ENCODE data around the gene CTNNB1. TPM values are rescaled to one million over a fixed set of nuclear protein-coding genes. Genes with fewer than 3 reads are reported as not detected.

Gene CTNNB1
- total and polyA plus RNA-seq, 2 of the 13 experiments (the other 11 are each of a cell fraction or from before 2014, with no cell fraction given), result 398 to 489 TPM

DNA sequence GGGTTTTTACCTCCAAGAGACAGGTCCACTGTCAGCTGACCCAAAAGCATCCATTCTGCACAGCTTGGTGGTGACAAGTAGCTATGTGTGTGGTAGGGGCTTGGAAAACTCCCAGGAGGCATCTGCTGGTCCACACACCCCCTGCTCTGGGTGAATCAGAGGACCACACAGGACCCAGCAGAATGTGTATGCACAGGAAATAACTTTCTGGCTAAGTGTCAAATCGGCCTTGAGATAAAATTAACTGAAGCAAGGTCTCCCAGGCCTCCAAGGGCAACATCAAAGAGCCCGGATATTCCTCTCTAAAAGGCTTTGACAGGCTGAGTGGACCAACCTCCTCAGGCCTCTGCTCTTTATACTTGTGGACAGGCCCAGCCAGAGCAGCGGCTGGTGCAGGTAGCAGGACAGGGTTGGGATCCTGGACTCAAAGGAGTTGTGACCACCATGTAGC lies 66.5 kb downstream of the CTNNB1 start (continued):
- TF ChIP-seq ZNF530 (CRISPR knock-in tag; IDR thresholded peaks at IDR 0.05; ENCODE audit: low read depth) (no peak), EHMT2 (IDR thresholded peaks at IDR 0.05; ENCODE audit: borderline replicate concordance, low read depth, low read length) (no peak), MXD4 (CRISPR knock-in tag; IDR thresholded peaks at IDR 0.05) (no peak), HNRNPK (IDR thresholded peaks at IDR 0.05; ENCODE audit: low read depth, low read length, poor library complexity, severe bottlenecking) (no peak), ETV5 (CRISPR knock-in tag; IDR thresholded peaks at IDR 0.05; ENCODE audit: borderline replicate concordance) (peak; percentile 91; the same call in 1 of the 2 replicates), ZNF747 (CRISPR knock-in tag; IDR thresholded peaks at IDR 0.05; ENCODE audit: borderline replicate concordance) (0 out of 2 replicates have a peak, but pooled peaks have one; percentile 42), MATR3 (CRISPR knock-in tag; IDR thresholded peaks at IDR 0.05) (no peak), ZNF136 (CRISPR knock-in tag; IDR thresholded peaks at IDR 0.05; ENCODE audit: low read depth) (0 out of 2 replicates have a peak, but pooled peaks have one; percentile 7), ZBTB1 (CRISPR knock-in tag; IDR thresholded peaks at IDR 0.05; ENCODE audit: borderline replicate concordance) (no peak), GABPB1 (CRISPR knock-in tag; IDR thresholded peaks at IDR 0.05) (no peak), EP300 (IDR thresholded peaks at IDR 0.05; ENCODE audit: low read depth in 2 of 2, low read length in 2 of 2) (peak; percentile 22 to 93; a peak in 3 of 4 replicates), EP300 (CRISPR knock-in tag; IDR thresholded peaks at IDR 0.05; ENCODE audit: borderline replicate concordance) (peak; percentile 70; the same call in 1 of the 2 replicates), PLRG1 (conservative IDR thresholded peaks at IDR 0.05) (no peak), CAMTA2 (CRISPR knock-in tag; IDR thresholded peaks at IDR 0.05; ENCODE audit: borderline replicate concordance) (no peak), SMARCE1 (IDR thresholded peaks at IDR 0.05; ENCODE audit: borderline replicate concordance) (no peak), PHF5A (CRISPR knock-in tag; IDR thresholded peaks at IDR 0.05; ENCODE audit: low read depth, unreplicated experiment) (no peak), ZNF335 (CRISPR knock-in tag; IDR thresholded peaks at IDR 0.05) (no peak), SP2 (CRISPR knock-in tag; IDR thresholded peaks at IDR 0.05) (no peak), KLF13 (CRISPR knock-in tag; IDR thresholded peaks at IDR 0.05) (no peak), TSC22D2 (CRISPR knock-in tag; IDR thresholded peaks at IDR 0.05; ENCODE audit: borderline replicate concordance) (no peak), ZSCAN25 (CRISPR knock-in tag; IDR thresholded peaks at IDR 0.05) (no peak), ELF4 (CRISPR knock-in tag; IDR thresholded peaks at IDR 0.05; ENCODE audit: borderline replicate concordance) (no peak), SRSF9 (IDR thresholded peaks at IDR 0.05; ENCODE audit: borderline replicate concordance, insufficient read depth, low read depth, low read length, poor library complexity, severe bottlenecking) (no peak), DR1 (CRISPR knock-in tag; IDR thresholded peaks at IDR 0.05) (no peak)
- TF ChIP-seq, protein P1, sequence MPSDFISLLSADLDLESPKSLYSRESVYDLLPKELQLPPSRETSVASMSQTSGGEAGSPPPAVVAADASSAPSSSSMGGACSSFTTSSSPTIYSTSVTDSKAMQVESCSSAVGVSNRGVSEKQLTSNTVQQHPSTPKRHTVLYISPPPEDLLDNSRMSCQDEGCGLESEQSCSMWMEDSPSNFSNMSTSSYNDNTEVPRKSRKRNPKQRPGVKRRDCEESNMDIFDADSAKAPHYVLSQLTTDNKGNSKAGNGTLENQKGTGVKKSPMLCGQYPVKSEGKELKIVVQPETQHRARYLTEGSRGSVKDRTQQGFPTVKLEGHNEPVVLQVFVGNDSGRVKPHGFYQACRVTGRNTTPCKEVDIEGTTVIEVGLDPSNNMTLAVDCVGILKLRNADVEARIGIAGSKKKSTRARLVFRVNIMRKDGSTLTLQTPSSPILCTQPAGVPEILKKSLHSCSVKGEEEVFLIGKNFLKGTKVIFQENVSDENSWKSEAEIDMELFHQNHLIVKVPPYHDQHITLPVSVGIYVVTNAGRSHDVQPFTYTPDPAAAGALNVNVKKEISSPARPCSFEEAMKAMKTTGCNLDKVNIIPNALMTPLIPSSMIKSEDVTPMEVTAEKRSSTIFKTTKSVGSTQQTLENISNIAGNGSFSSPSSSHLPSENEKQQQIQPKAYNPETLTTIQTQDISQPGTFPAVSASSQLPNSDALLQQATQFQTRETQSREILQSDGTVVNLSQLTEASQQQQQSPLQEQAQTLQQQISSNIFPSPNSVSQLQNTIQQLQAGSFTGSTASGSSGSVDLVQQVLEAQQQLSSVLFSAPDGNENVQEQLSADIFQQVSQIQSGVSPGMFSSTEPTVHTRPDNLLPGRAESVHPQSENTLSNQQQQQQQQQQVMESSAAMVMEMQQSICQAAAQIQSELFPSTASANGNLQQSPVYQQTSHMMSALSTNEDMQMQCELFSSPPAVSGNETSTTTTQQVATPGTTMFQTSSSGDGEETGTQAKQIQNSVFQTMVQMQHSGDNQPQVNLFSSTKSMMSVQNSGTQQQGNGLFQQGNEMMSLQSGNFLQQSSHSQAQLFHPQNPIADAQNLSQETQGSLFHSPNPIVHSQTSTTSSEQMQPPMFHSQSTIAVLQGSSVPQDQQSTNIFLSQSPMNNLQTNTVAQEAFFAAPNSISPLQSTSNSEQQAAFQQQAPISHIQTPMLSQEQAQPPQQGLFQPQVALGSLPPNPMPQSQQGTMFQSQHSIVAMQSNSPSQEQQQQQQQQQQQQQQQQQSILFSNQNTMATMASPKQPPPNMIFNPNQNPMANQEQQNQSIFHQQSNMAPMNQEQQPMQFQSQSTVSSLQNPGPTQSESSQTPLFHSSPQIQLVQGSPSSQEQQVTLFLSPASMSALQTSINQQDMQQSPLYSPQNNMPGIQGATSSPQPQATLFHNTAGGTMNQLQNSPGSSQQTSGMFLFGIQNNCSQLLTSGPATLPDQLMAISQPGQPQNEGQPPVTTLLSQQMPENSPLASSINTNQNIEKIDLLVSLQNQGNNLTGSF (CRISPR knock-in tag; IDR thresholded peaks at IDR 0.05), result no peak
- TF ChIP-seq, protein P2, sequence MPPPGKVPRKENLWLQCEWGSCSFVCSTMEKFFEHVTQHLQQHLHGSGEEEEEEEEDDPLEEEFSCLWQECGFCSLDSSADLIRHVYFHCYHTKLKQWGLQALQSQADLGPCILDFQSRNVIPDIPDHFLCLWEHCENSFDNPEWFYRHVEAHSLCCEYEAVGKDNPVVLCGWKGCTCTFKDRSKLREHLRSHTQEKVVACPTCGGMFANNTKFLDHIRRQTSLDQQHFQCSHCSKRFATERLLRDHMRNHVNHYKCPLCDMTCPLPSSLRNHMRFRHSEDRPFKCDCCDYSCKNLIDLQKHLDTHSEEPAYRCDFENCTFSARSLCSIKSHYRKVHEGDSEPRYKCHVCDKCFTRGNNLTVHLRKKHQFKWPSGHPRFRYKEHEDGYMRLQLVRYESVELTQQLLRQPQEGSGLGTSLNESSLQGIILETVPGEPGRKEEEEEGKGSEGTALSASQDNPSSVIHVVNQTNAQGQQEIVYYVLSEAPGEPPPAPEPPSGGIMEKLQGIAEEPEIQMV (CRISPR knock-in tag; IDR thresholded peaks at IDR 0.05; ENCODE audit: low read depth), result peak; percentile 35; the same call in 1 of the 2 replicates

Data from HepG2 (cell line).